Smooth muscle cell (in vitro differentiated cells): ENCODE results near the gene BIN1. TPM values are rescaled to one million over a fixed set of nuclear protein-coding genes. Genes with fewer than 3 reads are reported as not detected.

Source experiments
- DNase-seq: peaks from one replicate; lab custom pipeline; 2025; ENCODE audit not compliant: unreplicated experiment; lab: John Stamatoyannopoulos, UW
- H2AFZ ChIP-seq: fragments of 200-600 bp; sonication (generic); 2 replicates; pipeline ENCODE4 v1.6.0; 2016; ENCODE audit warnings: antibody characterized with exemption, low read depth, mild to moderate bottlenecking
- H3F3A ChIP-seq: fragments of 200-600 bp; sonication (generic); 2 replicates; pipeline ENCODE4 v1.6.0; 2017; ENCODE audit warnings: antibody characterized with exemption, low read depth
- H3K27ac ChIP-seq: fragments of 200-600 bp; sonication (generic); 2 replicates; pipeline ENCODE4 v1.5.1; 2016; ENCODE audit warnings: low read depth, mild to moderate bottlenecking
- H3K27me3 ChIP-seq: fragments of 200-600 bp; sonication (generic); 2 replicates; pipeline ENCODE4 v1.6.1; 2016; ENCODE audit warnings: low read depth, mild to moderate bottlenecking
- H3K36me3 ChIP-seq: fragments of 200-600 bp; sonication (generic); 2 replicates; pipeline ENCODE4 v1.5.1; 2016; ENCODE audit warnings: low read depth
- H3K4me1 ChIP-seq: fragments of 200-600 bp; sonication (generic); 2 replicates; pipeline ENCODE4 v1.5.1; 2016; ENCODE audit warnings: low read depth
- H3K4me2 ChIP-seq: fragments of 200-600 bp; sonication (generic); 2 replicates; pipeline ENCODE4 v1.6.0; 2016; ENCODE audit warnings: mild to moderate bottlenecking
- H3K4me3 ChIP-seq: fragments of 200-600 bp; sonication (generic); 2 replicates; pipeline ENCODE4 v1.5.1; 2016; ENCODE audit warnings: mild to moderate bottlenecking
- H3K79me2 ChIP-seq: fragments of 200-600 bp; sonication (generic); 2 replicates; pipeline ENCODE4 v1.6.0; 2016; ENCODE audit warnings: low read depth, mild to moderate bottlenecking
- H3K9ac ChIP-seq: fragments of 200-600 bp; sonication (generic); 2 replicates; pipeline ENCODE4 v1.6.0; 2016; ENCODE audit warnings: low read depth
- H3K9me3 ChIP-seq: fragments of 200-600 bp; sonication (generic); replicated peaks from 2 replicates; pipeline ENCODE4 v1.5.1; 2016; ENCODE audit warnings: low read depth
- H4K20me1 ChIP-seq: fragments of 200-600 bp; sonication (generic); 2 replicates; pipeline ENCODE4 v1.6.0; 2016; ENCODE audit warnings: low read depth
- CTCF ChIP-seq: fragments of 200-600 bp; sonication (generic); IDR thresholded peaks from 2 replicates; pipeline ENCODE4 v1.5.1; 2017; ENCODE audit warnings: borderline replicate concordance, mild to moderate bottlenecking, antibody characterized with exemption; ENCODE audit not compliant: insufficient read depth, poor library complexity, severe bottlenecking
- WGBS: methylation state at CpG from one replicate; pipeline ENCODE4 v1.1.7; 2016; ENCODE audit warnings: low lambda C conversion rate; 5-methylcytosine and 5-hydroxymethylcytosine counted together
- polyA plus RNA-seq: library from polyadenylated mRNA; unstranded; fragments of >200 nt; fragmentation: Nextera tagmentation; extraction: Ambion mirVana; gene quantifications from 2 replicates; pipeline ENCODE4 v1.2.1, GENCODE V29; 2016
- total RNA-seq: library from RNA; depleted of rRNA; stranded (reverse); fragments of >200 nt; gene quantifications from 2 replicates; pipeline ENCODE4 v1.2.3, GENCODE V29; 2014

Gene BIN1
- total and polyA plus RNA-seq, 2 experiments from 2014 or later = 25.4 to 32.4 TPM

GRCh38 chr2:127058246-127058953 lies 48.6 kb downstream of the BIN1 start:
- no peaks in the 10 kb centered on the region for H3K36me3 ChIP-seq
- H3K4me1 ChIP-seq = no peaks in the 10 kb centered on the region
- DNase-seq = no peak
- no peaks in the 10 kb centered on the region for H4K20me1 ChIP-seq
- H3F3A ChIP-seq = no peaks in the 10 kb centered on the region
- no peak overlapping the region for H2AFZ ChIP-seq
- no peak overlapping the region for H3K4me2 ChIP-seq
- no peaks in the 10 kb centered on the region for H3K27me3 ChIP-seq
- 95% methylated on average over 9 of the region's 11 CpGs for WGBS
- H3K9ac ChIP-seq = no peak overlapping the region
- H3K4me3 ChIP-seq = no peak overlapping the region
- no peaks in the 10 kb centered on the region for H3K9me3 ChIP-seq
- no peaks in the 10 kb centered on the region for H3K79me2 ChIP-seq
- H3K27ac ChIP-seq = no peak overlapping the region
- TF ChIP-seq CTCF = no peak

GRCh38 chr2:127057371-127058245 lies 49.3 kb downstream of the BIN1 start:
- Histone ChIP-seq H3K27me3 (no peaks in the 10 kb centered on the region), H3K36me3 (no peaks in the 10 kb centered on the region)
- WGBS = 93% methylated on average over 24 of the region's 31 CpGs

GRCh38 chr2:127056631-127057370 lies 50.2 kb downstream of the BIN1 start:
- Histone ChIP-seq H3K27me3 (no peaks in the 10 kb centered on the region), H3F3A (no peaks in the 10 kb centered on the region), H3K79me2 (no peaks in the 10 kb centered on the region), H3K4me1 (no peaks in the 10 kb centered on the region), H4K20me1 (no peaks in the 10 kb centered on the region), H3K4me2 (no peak overlapping the region), H3K27ac (no peak overlapping the region), H3K9me3 (no peaks in the 10 kb centered on the region), H2AFZ (no peak overlapping the region), H3K4me3 (no peak overlapping the region), H3K9ac (no peak overlapping the region), H3K36me3 (no peaks in the 10 kb centered on the region)
- TF ChIP-seq CTCF = no peak
- no peak for DNase-seq
- 94% methylated on average over 25 of the region's 25 CpGs for WGBS

More at GRCh38 chr2:127057371-127058245, 49.3 kb downstream of the BIN1 start:
- no peak for DNase-seq
- TF ChIP-seq CTCF = no peak
- Histone ChIP-seq H3K4me1 (no peaks in the 10 kb centered on the region), H2AFZ (no peak overlapping the region), H4K20me1 (no peaks in the 10 kb centered on the region), H3K27ac (no peak overlapping the region), H3K79me2 (no peaks in the 10 kb centered on the region), H3F3A (no peaks in the 10 kb centered on the region), H3K9ac (no peak overlapping the region), H3K9me3 (no peaks in the 10 kb centered on the region), H3K4me3 (no peak overlapping the region), H3K4me2 (no peak overlapping the region)
